ENCODE data around the gene CDK2AP2.

The CDK2AP2 gene

GRCh38 chr11:67543585-67543984 is 35.6 kb upstream of the CDK2AP2 start:
- no peak for TF ChIP-seq CTCF (IDR thresholded peaks at IDR 0.05; ENCODE audit: insufficient read depth, low read depth, low read length, missing control alignments)
- H3K4me3 ChIP-seq (ENCODE audit: low read length) = no peak overlapping the region
- DNase-seq (ENCODE audit: low read depth) = no peak

- H3K4me3 ChIP-seq (ENCODE audit: low read length) = no peak overlapping the region
- DNase-seq (ENCODE audit: low read depth) = no peak
- TF ChIP-seq CTCF (IDR thresholded peaks at IDR 0.05; ENCODE audit: insufficient read depth, low read depth, low read length, missing control alignments) = no peak
These were observed 35.0 kb upstream of the CDK2AP2 start for GRCh38 chr11:67542971-67543370.

GRCh38 chr11:67542169-67542568 is 34.2 kb upstream of the CDK2AP2 start:
- H3K4me3 ChIP-seq (ENCODE audit: low read length) = no peak overlapping the region
- DNase-seq (ENCODE audit: low read depth) = no peak
- no peak for TF ChIP-seq CTCF (IDR thresholded peaks at IDR 0.05; ENCODE audit: insufficient read depth, low read depth, low read length, missing control alignments)

GRCh38 chr11:67541198-67541597 is 33.2 kb upstream of the CDK2AP2 start:
- TF ChIP-seq CTCF (IDR thresholded peaks at IDR 0.05; ENCODE audit: insufficient read depth, low read depth, low read length, missing control alignments) = no peak
- no peak for DNase-seq (ENCODE audit: low read depth)
- no peak overlapping the region for H3K4me3 ChIP-seq (ENCODE audit: low read length)

- DNase-seq (ENCODE audit: low read depth) = no peak
- no peak for TF ChIP-seq CTCF (IDR thresholded peaks at IDR 0.05; ENCODE audit: insufficient read depth, low read depth, low read length, missing control alignments)
- no peak overlapping the region for H3K4me3 ChIP-seq (ENCODE audit: low read length)
These were observed 31.6 kb upstream of the CDK2AP2 start for GRCh38 chr11:67539550-67539949.

GRCh38 chr11:67538823-67539505 is 31.0 kb upstream of the CDK2AP2 start:
- no peak overlapping the region for H3K4me3 ChIP-seq (ENCODE audit: low read length)
- TF ChIP-seq CTCF (IDR thresholded peaks at IDR 0.05; ENCODE audit: insufficient read depth, low read depth, low read length, missing control alignments) = no peak
- DNase-seq (ENCODE audit: low read depth) = no peak

- no peak for DNase-seq (ENCODE audit: low read depth)
- H3K4me3 ChIP-seq (ENCODE audit: low read length) = no peak overlapping the region
- TF ChIP-seq CTCF (IDR thresholded peaks at IDR 0.05; ENCODE audit: insufficient read depth, low read depth, low read length, missing control alignments) = no peak
These were observed 30.3 kb upstream of the CDK2AP2 start for GRCh38 chr11:67538306-67538705.
